Activated T-helper 1 cell treated with anti-CD3 and anti-CD28 coated beads, Interleukin-2, amount 50 U/mL, for 16 hours (primary cell): ENCODE measurements around the gene KIF15.

Experiments used
- DNase-seq, 2 donors: peaks; one replicate each; pipeline ENCODE4 v3.0.0-alpha.2; 2020; ENCODE audit warnings: low read depth in 1 of 2, low spot score in 1 of 2

The KIF15 gene

GRCh38 chr3:44877333-44877732 lies 115.7 kb downstream of the KIF15 start:
- no peak for DNase-seq

GRCh38 chr3:44880284-44880683 lies 118.7 kb downstream of the KIF15 start:
- no peak for DNase-seq

GRCh38 chr3:44883213-44883955 lies 121.8 kb downstream of the KIF15 start:
- no peak for DNase-seq

- DNase-seq, result no peak
Measured at GRCh38 chr3:44883999-44884431, 122.4 kb downstream of the KIF15 start.

- DNase-seq, result no peak
Measured at GRCh38 chr3:44885618-44886017, 124.0 kb downstream of the KIF15 start.

- DNase-seq, result no peak
Measured at GRCh38 chr3:44886561-44886960, 125.0 kb downstream of the KIF15 start.

GRCh38 chr3:44887101-44887500 lies 125.5 kb downstream of the KIF15 start:
- DNase-seq, result no peak

GRCh38 chr3:44890258-44890657 lies 128.7 kb downstream of the KIF15 start:
- DNase-seq, result no peak

- no peak for DNase-seq
Measured at GRCh38 chr3:44890852-44891251, 129.3 kb downstream of the KIF15 start.

- DNase-seq, result no peak
Measured at GRCh38 chr3:44892689-44893088, 131.1 kb downstream of the KIF15 start.

GRCh38 chr3:44893097-44893496 lies 131.5 kb downstream of the KIF15 start:
- no peak for DNase-seq

- no peak for DNase-seq
Measured at GRCh38 chr3:44894485-44894884, 132.9 kb downstream of the KIF15 start.

- DNase-seq, result no peak
Measured at GRCh38 chr3:44896440-44896839, 134.8 kb downstream of the KIF15 start.

GRCh38 chr3:44899683-44900367 lies 138.2 kb downstream of the KIF15 start:
- DNase-seq, result no peak

GRCh38 chr3:44902628-44903027 lies 141.0 kb downstream of the KIF15 start:
- no peak for DNase-seq
